H9 (cell line): Measurements from ENCODE around the gene ITGA7. TPM values are rescaled to one million over a fixed set of nuclear protein-coding genes. Genes with fewer than 3 reads are reported as not detected.

Source experiments
- DNase-seq: peaks from one replicate; pipeline ENCODE4 v3.0.0-alpha.2; 2017
- H2AFZ ChIP-seq: one replicate; pipeline ENCODE4 v1.6.1; 2013; ENCODE audit warnings: mild to moderate bottlenecking, low read length, control low read depth, moderate library complexity
- H2AK5ac ChIP-seq: 2 replicates; pipeline ENCODE4 v1.6.1; 2013; ENCODE audit warnings: low read length, control low read depth, mixed read lengths; ENCODE audit not compliant: insufficient read length
- H2BK120ac ChIP-seq: one replicate; pipeline ENCODE4 v1.6.1; 2013; ENCODE audit warnings: low read depth, mild to moderate bottlenecking, low read length, control low read depth, inconsistent platforms; ENCODE audit not compliant: poor library complexity, severe bottlenecking
- H2BK12ac ChIP-seq: 2 replicates; pipeline ENCODE4 v1.6.1; 2013; ENCODE audit warnings: low read length, control low read depth, mixed read lengths, low read depth; ENCODE audit not compliant: insufficient read length
- H2BK15ac ChIP-seq: 2 replicates; pipeline ENCODE4 v1.6.1; 2013; ENCODE audit warnings: low read depth, low read length, control low read depth
- H2BK20ac ChIP-seq: one replicate; pipeline ENCODE4 v1.6.1; 2013; ENCODE audit warnings: low read depth, mild to moderate bottlenecking, low read length, control low read depth, inconsistent platforms; ENCODE audit not compliant: poor library complexity, severe bottlenecking
- H2BK5ac ChIP-seq: 2 replicates; pipeline ENCODE4 v1.6.1; 2013; ENCODE audit warnings: low read length, control low read depth, mixed read lengths; ENCODE audit not compliant: insufficient read length
- H3K14ac ChIP-seq: 2 replicates; pipeline ENCODE4 v1.6.1; 2013; ENCODE audit warnings: low read length, control low read depth; ENCODE audit not compliant: insufficient read depth
- H3K18ac ChIP-seq: 2 replicates; pipeline ENCODE4 v1.6.1; 2013; ENCODE audit warnings: low read depth, mild to moderate bottlenecking, mixed read lengths, low read length, control low read depth; ENCODE audit not compliant: insufficient read length
- H3K23ac ChIP-seq: 2 replicates; pipeline ENCODE4 v1.6.1; 2013; ENCODE audit warnings: low read length, control low read depth, mixed read lengths, low read depth; ENCODE audit not compliant: insufficient read length
- H3K23me2 ChIP-seq: 2 replicates; pipeline ENCODE4 v1.6.1; 2013; ENCODE audit warnings: low read depth, mild to moderate bottlenecking, mixed read lengths, low read length, control low read depth; ENCODE audit not compliant: insufficient read length, poor library complexity, severe bottlenecking
- H3K27ac ChIP-seq: 2 replicates; pipeline ENCODE4 v1.5.1; 2013; ENCODE audit warnings: low read length, control low read depth, mixed read lengths, low read depth; ENCODE audit not compliant: insufficient read length
- H3K27me3 ChIP-seq: 2 replicates; pipeline ENCODE4 v1.6.1; 2013; ENCODE audit warnings: low read length, control low read depth, inconsistent platforms; ENCODE audit not compliant: insufficient read depth
- H3K4ac ChIP-seq: 2 replicates; pipeline ENCODE4 v1.6.1; 2013; ENCODE audit warnings: low read depth, mild to moderate bottlenecking, control low read depth, inconsistent platforms, low read length, moderate library complexity
- H3K4me1 ChIP-seq: 2 replicates; pipeline ENCODE4 v1.6.1; 2013; ENCODE audit warnings: low read length, control low read depth, inconsistent platforms; ENCODE audit not compliant: insufficient read depth
- H3K4me2 ChIP-seq: 2 replicates; pipeline ENCODE4 v1.6.1; 2013; ENCODE audit warnings: low read length, control low read depth, mixed read lengths; ENCODE audit not compliant: insufficient read length, insufficient read depth
- H3K56ac ChIP-seq: 2 replicates; pipeline ENCODE4 v1.6.1; 2013; ENCODE audit warnings: low read depth, mild to moderate bottlenecking, mixed read lengths, low read length, control low read depth; ENCODE audit not compliant: insufficient read length
- H3K79me1 ChIP-seq: 2 replicates; pipeline ENCODE4 v1.6.1; 2013; ENCODE audit warnings: low read depth, mild to moderate bottlenecking, moderate library complexity, low read length, control low read depth, inconsistent platforms; ENCODE audit not compliant: insufficient read depth, poor library complexity, severe bottlenecking
- H3K79me2 ChIP-seq: 2 replicates; pipeline ENCODE4 v1.6.1; 2013; ENCODE audit warnings: low read length, control low read depth, inconsistent platforms; ENCODE audit not compliant: insufficient read depth
- H3K9ac ChIP-seq: 2 replicates; pipeline ENCODE4 v1.6.1; 2013; ENCODE audit warnings: low read length, control low read depth, mixed read lengths; ENCODE audit not compliant: insufficient read length; ENCODE audit errors: extremely low read depth
- H3K9me3 ChIP-seq: one replicate; pipeline ENCODE4 v1.6.1; 2013; ENCODE audit warnings: low read depth, low read length, inconsistent platforms; ENCODE audit not compliant: control insufficient read depth
- H3T11ph ChIP-seq: one replicate; pipeline ENCODE4 v1.6.1; 2013; ENCODE audit warnings: mild to moderate bottlenecking, low read length, control low read depth, inconsistent platforms
- H4K20me1 ChIP-seq: one replicate; pipeline ENCODE4 v1.6.1; 2013; ENCODE audit not compliant: control insufficient read depth, insufficient read length, insufficient read depth
- H4K5ac ChIP-seq: 2 replicates; pipeline ENCODE4 v1.6.1; 2013; ENCODE audit warnings: low read depth, mild to moderate bottlenecking, mixed read lengths, low read length, control low read depth; ENCODE audit not compliant: insufficient read length
- H4K8ac ChIP-seq: replicated peaks from 2 replicates; pipeline ENCODE4 v1.6.1; 2013; ENCODE audit warnings: low read length, control low read depth, mixed read lengths, low read depth; ENCODE audit not compliant: insufficient read length
- H4K91ac ChIP-seq: 2 replicates; pipeline ENCODE4 v1.6.1; 2013; ENCODE audit warnings: low read depth, mild to moderate bottlenecking, moderate library complexity, mixed read lengths, low read length, control low read depth; ENCODE audit not compliant: insufficient read length
- H3K27ac Mint-ChIP-seq, 3 experiments: 2 replicates in 2 of 3; 3 replicates in 1 of 3; pipeline ENCODE4 v1.8.0; 2020 to 2021; ENCODE audit warnings: mixed read lengths in 3 of 3, mild to moderate bottlenecking in 1 of 3, moderate library complexity in 1 of 3
- H3K27me3 Mint-ChIP-seq: 2 replicates; pipeline ENCODE4 v1.8.0; 2021; ENCODE audit warnings: low read depth, mild to moderate bottlenecking, moderate library complexity, mixed read lengths
- H3K36me3 Mint-ChIP-seq, 3 experiments: 2 replicates in 2 of 3; 3 replicates in 1 of 3; pipeline ENCODE4 v1.8.0; 2020 to 2021; ENCODE audit warnings: low read depth in 3 of 3, mixed read lengths in 3 of 3; ENCODE audit not compliant: insufficient read depth in 1 of 3
- H3K4me1 Mint-ChIP-seq, 2 experiments: 2 replicates each; pipeline ENCODE4 v1.8.0; 2020; ENCODE audit warnings: mixed read lengths in 2 of 2
- H3K4me3 Mint-ChIP-seq, 2 experiments: 2 replicates in 1 of 2; 3 replicates in 1 of 2; pipeline ENCODE4 v1.8.0; 2020 to 2021; ENCODE audit warnings: mild to moderate bottlenecking in 2 of 2, mixed read lengths in 2 of 2, moderate library complexity in 1 of 2
- H3K9me3 Mint-ChIP-seq, 2 experiments: 2 replicates in 1 of 2; 3 replicates in 1 of 2; pipeline ENCODE4 v1.8.0; 2020; ENCODE audit warnings: mild to moderate bottlenecking in 2 of 2, mixed read lengths in 2 of 2, moderate library complexity in 1 of 2
- WGBS: extraction: QIAGEN DNeasy Blood & Tissue Kit; methylation state at CpG from one replicate; pipeline ENCODE4 v1.1.7; 2013; ENCODE audit warnings: missing lambda C conversion rate, low lambda C conversion rate, mixed read lengths; ENCODE audit not compliant: insufficient read length; ENCODE audit errors: extremely low coverage; 5-methylcytosine and 5-hydroxymethylcytosine counted together
- total RNA-seq: library from RNA; stranded (reverse); gene quantifications from 2 replicates; pipeline ENCODE4 v1.2.1, GENCODE V29; 2021
- TF ChIP-seq, protein P1 (sequence below): fragments of 200-600 bp; sonication (generic); conservative IDR thresholded peaks from 3 replicates; pipeline ENCODE4 v1.8.0; 2021; ENCODE audit warnings: antibody characterized with exemption, mild to moderate bottlenecking

The ITGA7 gene
- total RNA-seq, 1 experiment from 2014 or later: 119 TPM

DNA sequence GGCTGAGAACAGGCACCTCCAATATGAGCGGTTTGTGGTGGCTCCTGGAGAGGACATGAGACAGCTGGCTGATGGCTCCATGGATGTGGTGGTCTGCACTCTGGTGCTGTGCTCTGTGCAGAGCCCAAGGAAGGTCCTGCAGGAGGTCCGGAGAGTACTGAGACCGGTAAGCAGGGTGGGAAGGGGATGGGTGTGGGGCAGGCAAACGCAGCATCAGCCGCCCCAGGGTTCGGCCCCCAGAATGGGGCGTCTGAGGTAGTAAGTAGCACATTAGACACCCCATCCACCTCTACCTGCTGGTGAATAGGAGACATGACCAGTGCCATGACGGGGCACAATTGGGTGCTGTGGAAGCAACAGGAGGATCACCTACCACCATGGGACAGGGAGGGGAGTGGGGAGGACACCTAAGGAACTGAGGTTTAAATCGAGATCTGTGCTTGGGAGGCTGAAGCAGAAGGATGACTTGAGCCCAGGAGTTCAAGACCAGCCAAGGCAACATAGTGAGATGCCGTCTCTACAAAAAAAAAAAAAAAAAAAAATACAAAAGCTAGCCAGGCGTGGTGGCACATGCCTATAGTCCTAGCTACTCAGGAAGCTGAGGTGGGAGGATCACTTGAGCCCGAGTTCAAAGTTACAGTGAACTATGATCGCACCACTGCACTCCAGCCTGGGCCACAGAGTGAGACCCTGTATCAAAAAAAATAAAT is 25.5 kb downstream of the ITGA7 start:
- Mint-ChIP-seq H3K4me3 (peak overlapping the region; percentile 64 to 70; a peak in 4 of 5 replicates), H3K4me1 (peaks cover 20 to 21% of the 10 kb centered on the region in 2 experiments), H3K9me3 (no peaks in the 10 kb centered on the region), H3K36me3 (peaks cover 5 to 25% (median 14%) of the 10 kb centered on the region in 3 experiments; a peak in 5 of 7 replicates), H3K27ac (0 out of 7 replicates have a peak overlapping the region, but pooled peaks of 1 of the 3 experiments have one; percentile 96), H3K27me3 (peaks cover 1% of the 10 kb centered on the region; the same call in 1 of the 2 replicates)
- Histone ChIP-seq H3K18ac (no peak overlapping the region), H2BK5ac (no peak overlapping the region), H3K4ac (no peak overlapping the region), H3K4me2 (no peak overlapping the region), H3T11ph (no peak overlapping the region), H3K9me3 (no peaks in the 10 kb centered on the region), H2AK5ac (no peak overlapping the region), H3K23me2 (no peaks in the 10 kb centered on the region), H3K14ac (no peak overlapping the region), H2BK120ac (no peak overlapping the region), H3K79me1 (no peaks in the 10 kb centered on the region), H3K4me1 (no peaks in the 10 kb centered on the region), H4K20me1 (no peaks in the 10 kb centered on the region), H3K9ac (no peak overlapping the region), H3K23ac (no peak overlapping the region), H3K27ac (no peak overlapping the region), H2AFZ (no peak overlapping the region), H3K56ac (no peak overlapping the region), H3K27me3 (no peaks in the 10 kb centered on the region), H2BK15ac (no peak overlapping the region), H4K8ac (no peak overlapping the region), H4K5ac (no peak overlapping the region), H2BK12ac (no peak overlapping the region), H4K91ac (no peak overlapping the region), H2BK20ac (no peak overlapping the region), H3K79me2 (no peaks in the 10 kb centered on the region)
- DNase-seq: no peak
- TF ChIP-seq, protein P1, sequence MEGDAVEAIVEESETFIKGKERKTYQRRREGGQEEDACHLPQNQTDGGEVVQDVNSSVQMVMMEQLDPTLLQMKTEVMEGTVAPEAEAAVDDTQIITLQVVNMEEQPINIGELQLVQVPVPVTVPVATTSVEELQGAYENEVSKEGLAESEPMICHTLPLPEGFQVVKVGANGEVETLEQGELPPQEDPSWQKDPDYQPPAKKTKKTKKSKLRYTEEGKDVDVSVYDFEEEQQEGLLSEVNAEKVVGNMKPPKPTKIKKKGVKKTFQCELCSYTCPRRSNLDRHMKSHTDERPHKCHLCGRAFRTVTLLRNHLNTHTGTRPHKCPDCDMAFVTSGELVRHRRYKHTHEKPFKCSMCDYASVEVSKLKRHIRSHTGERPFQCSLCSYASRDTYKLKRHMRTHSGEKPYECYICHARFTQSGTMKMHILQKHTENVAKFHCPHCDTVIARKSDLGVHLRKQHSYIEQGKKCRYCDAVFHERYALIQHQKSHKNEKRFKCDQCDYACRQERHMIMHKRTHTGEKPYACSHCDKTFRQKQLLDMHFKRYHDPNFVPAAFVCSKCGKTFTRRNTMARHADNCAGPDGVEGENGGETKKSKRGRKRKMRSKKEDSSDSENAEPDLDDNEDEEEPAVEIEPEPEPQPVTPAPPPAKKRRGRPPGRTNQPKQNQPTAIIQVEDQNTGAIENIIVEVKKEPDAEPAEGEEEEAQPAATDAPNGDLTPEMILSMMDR: no peak
- no CpG with 5 or more reads among the region's 13 CpGs for WGBS
